HUES6 (cell line): ENCODE measurements around the gene SEMA3A.
"Not testable (repeated sequence)": the region's sequence is repeated elsewhere in the genome, so short reads cannot be mapped to it uniquely, and the experiment has no call there.

Experiments
- H3K27ac ChIP-seq: 2 replicates; pipeline ENCODE4 v1.7.0; 2013; ENCODE audit warnings: low read depth, mild to moderate bottlenecking, low read length, inconsistent platforms
- H3K27me3 ChIP-seq: 2 replicates; pipeline ENCODE4 v1.6.1; 2013; ENCODE audit warnings: low read length; ENCODE audit not compliant: control insufficient read depth, insufficient read depth
- H3K36me3 ChIP-seq: 2 replicates; pipeline ENCODE4 v1.6.1; 2013; ENCODE audit warnings: low read length; ENCODE audit not compliant: control insufficient read depth, insufficient read depth
- H3K4me1 ChIP-seq: 2 replicates; pipeline ENCODE4 v1.6.1; 2013; ENCODE audit warnings: low read length; ENCODE audit not compliant: control insufficient read depth, insufficient read depth
- H3K4me3 ChIP-seq: 2 replicates; pipeline ENCODE4 v1.5.1; 2013; ENCODE audit warnings: low read depth, low read length
- H3K9ac ChIP-seq: one replicate; pipeline ENCODE4 v1.6.1; 2013; ENCODE audit warnings: mild to moderate bottlenecking, low read length
- H3K9me3 ChIP-seq: 2 replicates; pipeline ENCODE4 v1.6.1; 2013; ENCODE audit warnings: low read depth, low read length; ENCODE audit not compliant: control insufficient read depth, insufficient read depth

The SEMA3A gene

DNA sequence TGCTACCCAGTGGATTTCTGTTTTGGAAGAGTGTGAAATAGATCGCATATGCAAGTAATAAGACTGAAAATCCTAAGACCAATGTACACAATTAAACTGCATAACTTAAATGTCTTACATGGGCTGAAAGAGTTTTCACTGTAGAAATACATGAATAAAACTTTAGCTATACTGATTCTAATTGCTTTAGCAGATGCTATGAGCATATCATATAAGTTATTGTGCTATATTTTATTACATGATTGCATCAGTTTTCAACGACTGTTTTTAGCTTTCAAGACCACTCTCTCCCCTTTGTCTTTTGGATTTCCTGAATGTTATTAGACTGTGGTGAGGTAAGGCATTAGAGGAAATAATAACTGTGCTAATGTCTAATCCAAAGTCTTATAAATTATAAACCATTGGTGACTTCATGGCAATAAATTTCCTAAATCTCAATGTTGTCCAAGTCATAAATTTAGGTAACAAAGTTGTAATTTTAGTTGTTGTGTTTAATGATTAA is 124.5 kb downstream of the SEMA3A start:
- H3K36me3 ChIP-seq, result no peaks in the 10 kb centered on the region
- H3K9ac ChIP-seq, result no peak overlapping the region
- 0 out of 2 replicates have a peak, but pooled peaks cover 3% of the 10 kb centered on the region for H3K4me1 ChIP-seq
- no peak overlapping the region for H3K27ac ChIP-seq
- H3K9me3 ChIP-seq, result no peaks in the 10 kb centered on the region
- no peaks in the 10 kb centered on the region for H3K27me3 ChIP-seq
- H3K4me3 ChIP-seq, result no peak overlapping the region

DNA sequence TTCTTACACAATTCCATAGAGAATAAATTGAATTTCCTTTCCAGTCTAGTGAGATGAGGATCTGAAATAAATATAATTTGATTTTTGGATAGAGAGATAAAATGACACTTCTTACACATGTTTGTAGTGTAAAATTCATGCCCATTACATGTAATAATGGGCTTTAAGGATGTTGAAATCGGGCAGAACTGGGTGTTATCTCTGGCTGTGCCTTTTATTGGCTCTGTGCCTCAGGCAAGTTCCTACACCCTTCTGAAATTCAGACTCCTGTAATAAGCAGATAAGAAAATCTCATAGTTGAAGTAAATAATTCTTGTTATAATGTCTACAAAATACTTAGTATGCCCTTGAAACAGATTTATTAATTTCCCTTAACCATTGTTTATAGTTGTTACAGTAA is 125.6 kb downstream of the SEMA3A start:
- no peak overlapping the region for H3K9ac ChIP-seq
- no peaks in the 10 kb centered on the region for H3K9me3 ChIP-seq
- H3K27me3 ChIP-seq, result no peaks in the 10 kb centered on the region
- no peaks in the 10 kb centered on the region for H3K36me3 ChIP-seq
- H3K27ac ChIP-seq, result no peak overlapping the region
- 0 out of 2 replicates have a peak, but pooled peaks cover 3% of the 10 kb centered on the region for H3K4me1 ChIP-seq
- H3K4me3 ChIP-seq, result no peak overlapping the region

- not testable (repeated sequence) for H3K27me3 ChIP-seq, H3K4me1 ChIP-seq, H3K27ac ChIP-seq, H3K36me3 ChIP-seq, H3K9me3 ChIP-seq
- Histone ChIP-seq H3K9ac (peak overlapping the region; percentile 14), H3K4me3 (peak overlapping the region; percentile 33; the same call in 1 of the 2 replicates)
These were observed 132.1 kb downstream of the SEMA3A start for GRCh38 chr7:84062489-84062901.

DNA sequence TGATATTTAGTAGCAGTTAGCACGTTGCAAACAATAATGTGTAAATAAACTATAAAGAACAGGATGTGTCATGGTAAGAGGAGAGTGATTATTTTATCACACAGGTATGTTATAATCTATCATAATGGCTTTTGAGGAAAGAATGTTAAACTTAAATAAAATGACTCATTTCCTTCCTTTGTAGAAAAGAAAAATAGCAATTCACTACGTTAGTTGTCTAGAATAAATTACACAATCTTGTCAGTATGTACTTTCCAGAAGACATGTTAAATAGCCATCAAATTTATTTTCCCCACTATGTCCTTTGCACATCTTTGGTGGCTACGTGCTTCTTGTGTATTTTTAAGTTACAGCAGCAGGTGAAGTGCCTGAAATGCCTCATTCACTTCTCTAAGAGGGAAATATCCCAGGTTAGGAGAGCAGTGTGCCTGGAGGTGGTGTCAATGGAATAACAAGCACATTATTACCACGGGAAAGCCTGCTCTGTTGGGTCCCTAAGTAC is 133.8 kb downstream of the SEMA3A start:
- Histone ChIP-seq H3K4me3 (no peak overlapping the region), H3K4me1 (peaks cover 7% of the 10 kb centered on the region), H3K9me3 (no peaks in the 10 kb centered on the region), H3K27me3 (no peaks in the 10 kb centered on the region), H3K9ac (no peak overlapping the region), H3K36me3 (no peaks in the 10 kb centered on the region), H3K27ac (no peak overlapping the region)

GRCh38 chr7:84060000-84060399 is 134.6 kb downstream of the SEMA3A start:
- H3K36me3 ChIP-seq, result no peaks in the 10 kb centered on the region
- no peak overlapping the region for H3K27ac ChIP-seq

DNA sequence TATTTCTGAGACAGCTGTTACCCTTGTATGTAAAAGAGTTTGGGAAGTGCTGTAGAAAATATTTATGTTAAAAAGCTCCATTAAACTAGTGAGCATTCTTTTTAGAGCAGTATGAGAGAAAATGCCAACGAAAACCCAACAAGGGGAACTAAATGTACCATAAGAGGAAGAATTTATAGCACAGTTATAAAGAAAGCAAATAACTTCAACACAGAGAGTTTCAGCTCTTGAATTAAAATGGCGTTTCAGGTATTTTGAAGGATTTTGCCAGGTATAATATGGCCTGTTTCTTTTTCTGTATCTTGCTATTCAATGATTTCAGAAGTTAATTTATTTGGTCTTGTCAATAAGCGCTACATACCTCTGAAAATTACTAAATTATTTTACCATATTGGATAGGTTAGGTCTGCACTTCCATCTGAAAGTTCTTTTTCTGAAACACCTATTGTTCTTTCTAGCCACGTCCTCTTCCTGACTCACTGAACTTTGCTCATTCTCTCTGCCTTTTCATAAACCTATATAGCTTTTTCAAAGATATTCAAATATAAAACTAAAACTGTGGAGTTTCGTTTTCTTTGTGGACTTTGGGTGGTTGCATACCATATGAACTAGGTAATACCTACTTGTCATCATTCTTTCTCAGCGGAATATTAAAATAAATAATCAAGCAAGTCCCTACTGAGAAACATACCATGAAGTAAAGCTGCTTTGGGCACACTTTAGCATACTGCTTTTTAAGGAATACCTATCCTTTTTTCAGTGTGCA is 136.1 kb downstream of the SEMA3A start:
- no peaks in the 10 kb centered on the region for H3K36me3 ChIP-seq
- no peaks in the 10 kb centered on the region for H3K27me3 ChIP-seq
- H3K27ac ChIP-seq, result 0 out of 2 replicates have a peak overlapping the region, but pooled peaks have one; percentile 30
- H3K4me3 ChIP-seq, result no peak overlapping the region
- peaks cover 11% of the 10 kb centered on the region for H3K4me1 ChIP-seq
- no peak overlapping the region for H3K9ac ChIP-seq
- no peaks in the 10 kb centered on the region for H3K9me3 ChIP-seq

More at GRCh38 chr7:84060000-84060399, 134.6 kb downstream of the SEMA3A start:
- Histone ChIP-seq H3K9me3 (no peaks in the 10 kb centered on the region), H3K4me3 (no peak overlapping the region), H3K4me1 (peaks cover 11% of the 10 kb centered on the region), H3K9ac (no peak overlapping the region), H3K27me3 (no peaks in the 10 kb centered on the region)

GRCh38 chr7:84057576-84057975 is 137.0 kb downstream of the SEMA3A start:
- Histone ChIP-seq H3K27ac (no peak overlapping the region), H3K27me3 (no peaks in the 10 kb centered on the region), H3K4me1 (peaks cover 11% of the 10 kb centered on the region), H3K9me3 (no peaks in the 10 kb centered on the region), H3K4me3 (no peak overlapping the region), H3K36me3 (no peaks in the 10 kb centered on the region), H3K9ac (no peak overlapping the region)

DNA sequence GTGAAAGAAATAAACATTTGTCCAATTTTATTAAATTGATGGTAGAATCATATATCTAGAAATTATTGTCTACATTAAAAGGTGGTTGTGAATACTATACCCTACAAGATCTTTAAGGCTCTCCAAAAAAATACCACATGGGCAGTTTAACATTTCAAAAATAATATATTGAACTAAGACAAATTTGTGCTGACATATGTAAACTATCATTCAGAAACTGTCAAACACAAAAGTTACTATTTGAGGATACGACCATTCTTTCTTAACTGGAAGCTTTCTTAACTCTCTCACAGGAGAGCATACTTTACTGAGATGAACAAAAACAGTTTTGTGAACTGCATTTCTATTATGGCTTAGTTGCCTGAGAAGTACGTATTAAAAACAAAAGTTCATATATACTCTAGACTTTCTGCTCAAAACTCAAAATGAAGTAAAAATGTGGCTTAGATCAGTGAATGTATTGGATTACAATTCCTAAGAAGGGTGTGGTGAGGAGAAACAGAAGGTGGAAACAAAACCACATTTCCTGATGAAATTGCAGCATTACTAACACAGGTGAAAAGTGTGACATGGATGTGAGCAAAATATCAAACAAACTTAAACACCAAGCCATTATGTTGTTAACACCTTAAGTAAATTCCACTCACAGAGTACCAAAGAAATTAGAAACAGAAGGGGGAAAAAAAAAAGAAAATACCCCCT is 138.5 kb downstream of the SEMA3A start:
- H3K27ac ChIP-seq, result no peak overlapping the region
- H3K9ac ChIP-seq, result no peak overlapping the region
- H3K9me3 ChIP-seq, result no peaks in the 10 kb centered on the region
- H3K36me3 ChIP-seq, result no peaks in the 10 kb centered on the region
- peaks cover 11% of the 10 kb centered on the region for H3K4me1 ChIP-seq
- H3K27me3 ChIP-seq, result no peaks in the 10 kb centered on the region
- peak overlapping the region; percentile 53; the same call in 1 of the 2 replicates for H3K4me3 ChIP-seq

GRCh38 chr7:84055199-84055598 is 139.4 kb downstream of the SEMA3A start:
- peaks cover 11% of the 10 kb centered on the region for H3K4me1 ChIP-seq
- not testable (repeated sequence) for H3K27me3 ChIP-seq, H3K36me3 ChIP-seq, H3K9me3 ChIP-seq
- peak overlapping the region; percentile 47; the same call in 1 of the 2 replicates for H3K27ac ChIP-seq
- peak overlapping the region; percentile 58 for H3K9ac ChIP-seq
- peak overlapping the region; percentile 53 for H3K4me3 ChIP-seq

GRCh38 chr7:84049071-84049836 is 145.3 kb downstream of the SEMA3A start:
- no peak overlapping the region for H3K9ac ChIP-seq
- no peaks in the 10 kb centered on the region for H3K27me3 ChIP-seq
- no peaks in the 10 kb centered on the region for H3K9me3 ChIP-seq
- no peak overlapping the region for H3K4me3 ChIP-seq
- peaks cover 10% of the 10 kb centered on the region for H3K36me3 ChIP-seq
- H3K4me1 ChIP-seq, result peaks cover 5% of the 10 kb centered on the region; the same call in 1 of the 2 replicates
- H3K27ac ChIP-seq, result no peak overlapping the region
